Measurements from ENCODE around the gene OVOL3. TPM values are rescaled to one million over a fixed set of nuclear protein-coding genes. Genes with fewer than 3 reads are reported as not detected.
"Not testable (repeated sequence)": the region's sequence is repeated elsewhere in the genome, so short reads cannot be mapped to it uniquely, and the experiment has no call there.

OVOL3 gene
- total RNA-seq, 1 donor from 2014 or later: not detected

DNA sequence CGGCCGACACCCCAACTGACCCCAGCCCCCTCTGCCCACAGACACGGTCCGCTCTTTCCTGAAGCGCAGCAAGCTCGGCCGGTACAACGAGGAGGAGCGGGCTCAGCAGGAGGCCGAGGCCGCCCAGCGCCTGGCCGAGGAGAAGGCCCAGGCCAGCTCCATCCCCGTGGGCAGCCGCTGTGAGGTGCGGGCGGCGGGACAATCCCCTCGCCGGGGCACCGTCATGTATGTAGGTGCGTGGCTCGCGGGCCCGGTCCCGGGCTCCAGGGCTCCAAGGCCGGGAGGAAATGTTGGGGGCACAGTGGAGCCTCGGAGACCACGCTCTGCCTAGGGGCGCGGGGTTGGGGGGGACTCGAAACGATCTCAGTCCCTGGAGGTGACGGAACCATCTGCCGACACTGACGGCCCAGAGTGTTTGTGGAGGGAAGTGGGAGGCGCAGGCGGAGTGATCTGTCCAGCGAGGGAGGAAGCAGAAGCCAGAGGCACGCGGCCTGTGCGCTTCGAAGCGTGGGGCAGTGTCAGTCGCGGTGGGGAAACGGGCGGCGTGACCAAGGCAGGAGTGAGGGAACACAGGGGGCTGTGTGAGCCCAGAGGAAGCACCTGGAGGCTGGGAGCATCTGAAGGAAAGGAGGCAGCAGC, 10.7 kb downstream of the OVOL3 start:
- H3K9me3 Mint-ChIP-seq: no peaks in the 10 kb centered on the region
- DNase-seq (ENCODE audit: low spot score in 2 of 2, unreplicated experiment in 2 of 2): no peak
- H3K4me1 Mint-ChIP-seq: peaks cover 7% of the 10 kb centered on the region
- H3K27me3 Mint-ChIP-seq (ENCODE audit: low read depth): no peaks in the 10 kb centered on the region
- no peak overlapping the region for H3K27ac Mint-ChIP-seq
- H3K4me3 Mint-ChIP-seq: no peak overlapping the region
- H3K36me3 Mint-ChIP-seq: peaks cover 24% of the 10 kb centered on the region
- TF ChIP-seq, protein P1, sequence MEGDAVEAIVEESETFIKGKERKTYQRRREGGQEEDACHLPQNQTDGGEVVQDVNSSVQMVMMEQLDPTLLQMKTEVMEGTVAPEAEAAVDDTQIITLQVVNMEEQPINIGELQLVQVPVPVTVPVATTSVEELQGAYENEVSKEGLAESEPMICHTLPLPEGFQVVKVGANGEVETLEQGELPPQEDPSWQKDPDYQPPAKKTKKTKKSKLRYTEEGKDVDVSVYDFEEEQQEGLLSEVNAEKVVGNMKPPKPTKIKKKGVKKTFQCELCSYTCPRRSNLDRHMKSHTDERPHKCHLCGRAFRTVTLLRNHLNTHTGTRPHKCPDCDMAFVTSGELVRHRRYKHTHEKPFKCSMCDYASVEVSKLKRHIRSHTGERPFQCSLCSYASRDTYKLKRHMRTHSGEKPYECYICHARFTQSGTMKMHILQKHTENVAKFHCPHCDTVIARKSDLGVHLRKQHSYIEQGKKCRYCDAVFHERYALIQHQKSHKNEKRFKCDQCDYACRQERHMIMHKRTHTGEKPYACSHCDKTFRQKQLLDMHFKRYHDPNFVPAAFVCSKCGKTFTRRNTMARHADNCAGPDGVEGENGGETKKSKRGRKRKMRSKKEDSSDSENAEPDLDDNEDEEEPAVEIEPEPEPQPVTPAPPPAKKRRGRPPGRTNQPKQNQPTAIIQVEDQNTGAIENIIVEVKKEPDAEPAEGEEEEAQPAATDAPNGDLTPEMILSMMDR (IDR thresholded peaks at IDR 0.05; ENCODE audit: unreplicated experiment): no peak

DNA sequence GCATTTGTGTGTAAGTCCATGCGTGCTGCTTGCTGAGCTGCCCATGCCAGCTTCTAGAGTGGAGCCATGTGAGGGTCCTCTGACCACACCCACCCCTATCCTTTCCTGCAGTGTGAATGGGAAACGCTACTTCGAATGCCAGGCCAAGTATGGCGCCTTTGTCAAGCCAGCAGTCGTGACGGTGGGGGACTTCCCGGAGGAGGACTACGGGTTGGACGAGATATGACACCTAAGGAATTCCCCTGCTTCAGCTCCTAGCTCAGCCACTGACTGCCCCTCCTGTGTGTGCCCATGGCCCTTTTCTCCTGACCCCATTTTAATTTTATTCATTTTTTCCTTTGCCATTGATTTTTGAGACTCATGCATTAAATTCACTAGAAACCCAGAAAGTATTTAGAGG, 14.6 kb downstream of the OVOL3 start:
- Mint-ChIP-seq H3K4me3 (no peak overlapping the region), H3K27me3 (ENCODE audit: low read depth) (no peaks in the 10 kb centered on the region), H3K36me3 (peaks cover 11% of the 10 kb centered on the region), H3K4me1 (peaks cover 2% of the 10 kb centered on the region), H3K27ac (no peak overlapping the region), H3K9me3 (no peaks in the 10 kb centered on the region)
- TF ChIP-seq, protein P1 (IDR thresholded peaks at IDR 0.05; ENCODE audit: unreplicated experiment): no peak
- no peak for DNase-seq (ENCODE audit: low spot score in 2 of 2, unreplicated experiment in 2 of 2)

- TF ChIP-seq, protein P1 (IDR thresholded peaks at IDR 0.05; ENCODE audit: unreplicated experiment): no peak
- no peak for DNase-seq (ENCODE audit: low spot score in 2 of 2, unreplicated experiment in 2 of 2)
- Mint-ChIP-seq H3K27ac (peak overlapping the region; percentile 97), H3K27me3 (ENCODE audit: low read depth) (no peaks in the 10 kb centered on the region), H3K9me3 (no peaks in the 10 kb centered on the region), H3K4me3 (peak overlapping the region; percentile 75), H3K36me3 (peaks cover 8% of the 10 kb centered on the region), H3K4me1 (peaks cover 11% of the 10 kb centered on the region)
Measured at GRCh38 chr19:36128392-36128736, 17.4 kb downstream of the OVOL3 start.

GRCh38 chr19:36131221-36131620, 20.3 kb downstream of the OVOL3 start:
- not testable (repeated sequence) for DNase-seq (ENCODE audit: low spot score in 2 of 2, unreplicated experiment in 2 of 2); H3K27ac Mint-ChIP-seq; H3K4me3 Mint-ChIP-seq; H3K9me3 Mint-ChIP-seq; H3K27me3 Mint-ChIP-seq (ENCODE audit: low read depth); H3K36me3 Mint-ChIP-seq
- H3K4me1 Mint-ChIP-seq: peaks cover 11% of the 10 kb centered on the region

DNA sequence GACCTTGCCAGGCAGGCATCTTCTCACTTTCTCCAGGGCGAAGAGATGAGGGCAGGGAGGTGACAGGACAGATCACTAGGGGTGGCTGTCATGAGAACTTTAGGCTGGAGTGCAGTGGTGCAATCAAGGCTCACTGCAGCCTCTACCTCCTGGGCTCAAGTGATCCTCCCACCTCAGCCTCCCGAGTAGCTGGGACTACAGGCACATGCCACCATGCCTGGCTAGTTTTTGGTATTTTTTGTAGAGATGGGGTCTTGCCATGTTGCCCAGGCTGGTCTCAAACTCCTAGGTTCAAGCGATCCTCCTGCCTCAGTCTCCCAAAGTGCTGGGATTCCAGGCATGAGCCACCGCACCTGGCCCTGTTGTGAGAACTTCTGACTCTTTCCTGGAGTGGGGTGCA, 23.9 kb downstream of the OVOL3 start:
- H3K9me3 Mint-ChIP-seq; H3K27ac Mint-ChIP-seq; H3K36me3 Mint-ChIP-seq; H3K27me3 Mint-ChIP-seq (ENCODE audit: low read depth); DNase-seq (ENCODE audit: low spot score in 2 of 2, unreplicated experiment in 2 of 2); H3K4me3 Mint-ChIP-seq: not testable (repeated sequence)
- H3K4me1 Mint-ChIP-seq: peaks cover 16% of the 10 kb centered on the region

DNA sequence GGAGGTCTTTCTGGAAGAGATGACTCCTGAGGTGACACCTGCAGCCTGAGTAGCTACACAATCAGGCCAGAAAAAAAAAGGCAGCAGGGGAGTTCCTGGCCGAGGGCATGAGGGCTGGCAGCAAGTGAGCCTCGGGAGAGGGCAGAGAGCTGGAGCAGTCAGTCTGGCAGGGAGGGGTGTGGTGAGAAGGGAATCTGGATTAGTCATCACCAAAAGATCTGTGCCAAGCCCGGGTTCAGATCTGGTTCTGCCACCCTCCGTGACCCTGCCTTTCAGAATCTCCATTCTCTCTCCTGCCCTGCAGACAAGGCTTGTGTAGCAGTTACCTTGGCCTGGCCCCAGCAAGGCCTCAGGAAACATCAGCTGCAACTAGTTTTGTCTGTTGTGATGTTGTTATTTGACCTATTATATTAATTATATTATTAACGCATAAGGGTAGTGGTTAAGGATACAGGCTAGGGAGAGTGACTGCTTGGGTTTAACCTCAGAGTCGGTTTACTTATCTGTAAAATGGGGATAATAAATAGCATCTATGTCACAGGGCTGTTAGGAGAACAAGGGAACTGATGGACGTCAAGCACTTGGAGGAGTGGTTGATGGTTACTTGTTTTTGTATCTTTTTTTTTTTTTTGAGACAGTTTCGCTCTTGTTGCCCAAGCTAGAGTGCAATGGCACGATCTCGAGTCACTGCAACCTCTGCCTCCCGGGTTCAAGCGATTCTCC, 26.2 kb downstream of the OVOL3 start:
- Mint-ChIP-seq H3K9me3 (no peaks in the 10 kb centered on the region), H3K27ac (peak overlapping the region; percentile 57), H3K4me3 (no peak overlapping the region), H3K27me3 (ENCODE audit: low read depth) (no peaks in the 10 kb centered on the region), H3K4me1 (peaks cover 19% of the 10 kb centered on the region), H3K36me3 (peaks cover 9% of the 10 kb centered on the region)
- no peak for DNase-seq (ENCODE audit: low spot score in 2 of 2, unreplicated experiment in 2 of 2)
- TF ChIP-seq, protein P1 (IDR thresholded peaks at IDR 0.05; ENCODE audit: unreplicated experiment): no peak

Measured in mesothelial cell of epicardium (in vitro differentiated cells).